Activated CD4-positive, alpha-beta T cell treated with anti-CD3 and anti-CD28 coated beads, Interleukin-2, amount 10 ng/mL, durations not matched to agents 7 days and 5 days (primary cell): ENCODE measurements around the gene DOCK2. TPM values are rescaled to one million over a fixed set of nuclear protein-coding genes. Genes with fewer than 3 reads are reported as not detected.
A peak's percentile ranks its signal among the peaks of the same experiment; 100 is the strongest.
"Not testable (repeated sequence)": the region's sequence is repeated elsewhere in the genome, so short reads cannot be mapped to it uniquely, and the experiment has no call there.

ENCODE experiments used
- CTCF ChIA-PET: fragments of 350-600 bp; sonication (Branson Sonifier 250); formaldehyde crosslinking; loops from one replicate; lab custom pipeline; 2021; ENCODE audit warnings: antibody characterized with exemption; lab: Charles Lee
- POLR2A ChIA-PET: fragments of 350-600 bp; sonication (Branson Sonifier 250); formaldehyde crosslinking; loops from one replicate; lab custom pipeline; 2021; ENCODE audit warnings: antibody characterized with exemption; lab: Charles Lee
- DNase-seq: peaks from one replicate; pipeline ENCODE4 v3.0.0-alpha.2; 2020
- H3K27ac Mint-ChIP-seq: one replicate; pipeline ENCODE4 v1.8.0; 2021; ENCODE audit warnings: mild to moderate bottlenecking, moderate library complexity, mixed read lengths
- H3K27me3 Mint-ChIP-seq: one replicate; pipeline ENCODE4 v1.8.0; 2021; ENCODE audit warnings: mixed read lengths
- H3K36me3 Mint-ChIP-seq: one replicate; pipeline ENCODE4 v1.8.0; 2021; ENCODE audit warnings: low read depth, mixed read lengths
- H3K4me1 Mint-ChIP-seq: one replicate; pipeline ENCODE4 v1.8.0; 2021; ENCODE audit warnings: mixed read lengths
- H3K4me3 Mint-ChIP-seq: one replicate; pipeline ENCODE4 v1.8.0; 2021; ENCODE audit warnings: mild to moderate bottlenecking, moderate library complexity, mixed read lengths
- H3K9me3 Mint-ChIP-seq: one replicate; pipeline ENCODE4 v1.8.0; 2021; ENCODE audit warnings: mixed read lengths
- total RNA-seq, 2 experiments: library from RNA; stranded (reverse); gene quantifications; one replicate each; pipeline ENCODE4 v1.2.3, GENCODE V29; 2021

The DOCK2 gene
- total RNA-seq, 2 experiments from 2014 or later = 270 to 300 TPM

GRCh38 chr5:169798438-169798837 lies 161.4 kb downstream of the DOCK2 start:
- H3K27ac Mint-ChIP-seq = no peak overlapping the region
- POLR2A ChIA-PET = no interaction called here
- CTCF ChIA-PET = interaction anchor here (0.9 to 1.3 kb wide), 3 partner anchors 9 to 11 kb away, joined by 3 to 5 read pairs (median 4); no protein-coding TSS in a partner anchor
- H3K36me3 Mint-ChIP-seq = peaks cover 62% of the 10 kb centered on the region
- no peak overlapping the region for H3K4me3 Mint-ChIP-seq
- DNase-seq = no peak
- no peaks in the 10 kb centered on the region for H3K9me3 Mint-ChIP-seq
- peaks cover 12% of the 10 kb centered on the region for H3K4me1 Mint-ChIP-seq
- no peaks in the 10 kb centered on the region for H3K27me3 Mint-ChIP-seq

GRCh38 chr5:169798906-169799660 lies 162.0 kb downstream of the DOCK2 start:
- no peaks in the 10 kb centered on the region for H3K9me3 Mint-ChIP-seq
- CTCF ChIA-PET = interaction anchor here (0.9 kb wide), 1 partner anchor 8 kb away, joined by 5 read pairs; no protein-coding TSS in a partner anchor
- POLR2A ChIA-PET = no interaction called here
- no peaks in the 10 kb centered on the region for H3K27me3 Mint-ChIP-seq
- no peak overlapping the region for H3K27ac Mint-ChIP-seq
- H3K36me3 Mint-ChIP-seq = peaks cover 62% of the 10 kb centered on the region
- DNase-seq = no peak
- peaks cover 16% of the 10 kb centered on the region for H3K4me1 Mint-ChIP-seq
- no peak overlapping the region for H3K4me3 Mint-ChIP-seq

GRCh38 chr5:169801324-169801777 lies 164.3 kb downstream of the DOCK2 start:
- no peak for DNase-seq
- Mint-ChIP-seq H3K4me1 (peaks cover 33% of the 10 kb centered on the region), H3K27ac (peak overlapping the region; percentile 4), H3K4me3 (no peak overlapping the region), H3K36me3 (peaks cover 70% of the 10 kb centered on the region), H3K27me3 (no peaks in the 10 kb centered on the region), H3K9me3 (no peaks in the 10 kb centered on the region)
- POLR2A ChIA-PET = no interaction called here
- CTCF ChIA-PET = interaction anchor here (0.8 to 1.6 kb wide), 2 partner anchors 8 to 11 kb away, joined by 3 read pairs; no protein-coding TSS in a partner anchor

- H3K36me3 Mint-ChIP-seq = peaks cover 68% of the 10 kb centered on the region
- no peak overlapping the region for H3K4me3 Mint-ChIP-seq
- ChIA-PET POLR2A (no interaction called here), CTCF (interaction anchor here (0.8 kb wide), 1 partner anchor 12 kb away, joined by 3 read pairs; no protein-coding TSS in a partner anchor)
- no peak for DNase-seq
- no peaks in the 10 kb centered on the region for H3K9me3 Mint-ChIP-seq
- peaks cover 30% of the 10 kb centered on the region for H3K4me1 Mint-ChIP-seq
- H3K27ac Mint-ChIP-seq = peak overlapping the region; percentile 4
- no peaks in the 10 kb centered on the region for H3K27me3 Mint-ChIP-seq
These were observed 164.7 kb downstream of the DOCK2 start for GRCh38 chr5:169801781-169802180.

GRCh38 chr5:169803077-169803981 lies 166.3 kb downstream of the DOCK2 start:
- Mint-ChIP-seq H3K4me1 (peaks cover 30% of the 10 kb centered on the region), H3K27me3 (no peaks in the 10 kb centered on the region), H3K9me3 (no peaks in the 10 kb centered on the region), H3K4me3 (no peak overlapping the region), H3K27ac (no peak overlapping the region), H3K36me3 (peaks cover 65% of the 10 kb centered on the region)
- DNase-seq = no peak
- ChIA-PET POLR2A (no interaction called here), CTCF (interaction anchor here (0.6 to 3.0 kb wide), 3 partner anchors 25 to 1624 kb away, joined by 3 to 11 read pairs (median 3); no protein-coding TSS in a partner anchor)

- H3K36me3 Mint-ChIP-seq = peaks cover 61% of the 10 kb centered on the region
These were observed 167.8 kb downstream of the DOCK2 start for GRCh38 chr5:169804861-169805260.

GRCh38 chr5:169805527-169805934 lies 168.5 kb downstream of the DOCK2 start:
- Mint-ChIP-seq H3K36me3 (peaks cover 63% of the 10 kb centered on the region), H3K4me1 (peaks cover 32% of the 10 kb centered on the region), H3K27me3 (no peaks in the 10 kb centered on the region), H3K27ac (peak overlapping the region; percentile 71), H3K9me3 (no peaks in the 10 kb centered on the region), H3K4me3 (no peak overlapping the region)
- ChIA-PET POLR2A (no interaction called here), CTCF (interaction anchor here (0.7 to 3.0 kb wide), 5 partner anchors 10 to 40 kb away, joined by 3 to 11 read pairs (median 6); no protein-coding TSS in a partner anchor)
- peak; percentile 16 for DNase-seq

More at GRCh38 chr5:169804861-169805260, 167.8 kb downstream of the DOCK2 start:
- POLR2A ChIA-PET = no interaction called here
- Mint-ChIP-seq H3K27ac (peak overlapping the region; percentile 71), H3K4me1 (peaks cover 30% of the 10 kb centered on the region), H3K27me3 (no peaks in the 10 kb centered on the region), H3K4me3 (no peak overlapping the region), H3K9me3 (no peaks in the 10 kb centered on the region)
- CTCF ChIA-PET = interaction anchor here (0.6 to 3.0 kb wide), 6 partner anchors 10 to 76 kb away, joined by 3 to 11 read pairs (median 4); no protein-coding TSS in a partner anchor
- no peak for DNase-seq

- no peak overlapping the region for H3K4me3 Mint-ChIP-seq
- H3K27ac Mint-ChIP-seq = peak overlapping the region; percentile 71
- H3K4me1 Mint-ChIP-seq = peaks cover 30% of the 10 kb centered on the region
- DNase-seq = no peak
- H3K36me3 Mint-ChIP-seq = peaks cover 65% of the 10 kb centered on the region
- no peaks in the 10 kb centered on the region for H3K27me3 Mint-ChIP-seq
- no peaks in the 10 kb centered on the region for H3K9me3 Mint-ChIP-seq
- CTCF ChIA-PET = interaction anchor here (1.6 to 3.0 kb wide), 4 partner anchors 8 to 22 kb away, joined by 5 to 11 read pairs (median 8); no protein-coding TSS in a partner anchor
- POLR2A ChIA-PET = no interaction called here
These were observed 169.0 kb downstream of the DOCK2 start for GRCh38 chr5:169805937-169806700.

- Mint-ChIP-seq H3K36me3 (peaks cover 59% of the 10 kb centered on the region), H3K9me3 (no peaks in the 10 kb centered on the region), H3K4me3 (no peak overlapping the region), H3K4me1 (peaks cover 27% of the 10 kb centered on the region), H3K27me3 (no peaks in the 10 kb centered on the region), H3K27ac (no peak overlapping the region)
- no peak for DNase-seq
- CTCF ChIA-PET = interaction anchor here (1.9 kb wide), 1 partner anchor 10 kb away, joined by 5 read pairs; no protein-coding TSS in a partner anchor
- POLR2A ChIA-PET = no interaction called here
These were observed 171.1 kb downstream of the DOCK2 start for GRCh38 chr5:169808118-169808581.

GRCh38 chr5:169808880-169809279 lies 171.8 kb downstream of the DOCK2 start:
- Mint-ChIP-seq H3K4me1 (peaks cover 23% of the 10 kb centered on the region), H3K36me3 (peaks cover 58% of the 10 kb centered on the region)
- H3K27ac Mint-ChIP-seq, POLR2A ChIA-PET, DNase-seq, H3K4me3 Mint-ChIP-seq, H3K27me3 Mint-ChIP-seq, H3K9me3 Mint-ChIP-seq: not testable (repeated sequence)
- CTCF ChIA-PET = interaction anchor here (0.9 kb wide), 2 partner anchors 8 to 27 kb away, joined by 3 read pairs; no protein-coding TSS in a partner anchor

GRCh38 chr5:169809281-169809680 lies 172.2 kb downstream of the DOCK2 start:
- H3K36me3 Mint-ChIP-seq = peaks cover 59% of the 10 kb centered on the region
- ChIA-PET CTCF (interaction anchor here (0.9 kb wide), 2 partner anchors 9 to 27 kb away, joined by 3 read pairs; no protein-coding TSS in a partner anchor), POLR2A (no interaction called here)
- H3K4me1 Mint-ChIP-seq = peaks cover 19% of the 10 kb centered on the region
- no peaks in the 10 kb centered on the region for H3K27me3 Mint-ChIP-seq
- no peak for DNase-seq
- no peak overlapping the region for H3K27ac Mint-ChIP-seq
- no peak overlapping the region for H3K4me3 Mint-ChIP-seq
- no peaks in the 10 kb centered on the region for H3K9me3 Mint-ChIP-seq
